MV-4-11 (cell line): ENCODE data around the gene CCDC57.

Source experiments
- DNase-seq: peaks from one replicate; lab custom pipeline; 2025; lab: John Stamatoyannopoulos, UW

CCDC57 gene

GRCh38 chr17:82080789-82081464, 131.7 kb downstream of the CCDC57 start:
- no peak for DNase-seq

- DNase-seq: no peak
Observed at GRCh38 chr17:82080048-82080788, 132.4 kb downstream of the CCDC57 start.

GRCh38 chr17:82079001-82079677, 133.5 kb downstream of the CCDC57 start:
- no peak for DNase-seq

- no peak for DNase-seq
Observed at GRCh38 chr17:82078433-82078832, 134.2 kb downstream of the CCDC57 start.

GRCh38 chr17:82077617-82078358, 134.9 kb downstream of the CCDC57 start:
- DNase-seq: no peak

GRCh38 chr17:82076785-82077591, 135.7 kb downstream of the CCDC57 start:
- DNase-seq: no peak

- no peak for DNase-seq
Observed at GRCh38 chr17:82076018-82076784, 136.4 kb downstream of the CCDC57 start.

- no peak for DNase-seq
Observed at GRCh38 chr17:82073446-82073845, 139.2 kb downstream of the CCDC57 start.

- DNase-seq: no peak
Observed at GRCh38 chr17:82072827-82073226, 139.8 kb downstream of the CCDC57 start.

GRCh38 chr17:82070611-82071010, 142.0 kb downstream of the CCDC57 start:
- no peak for DNase-seq

GRCh38 chr17:82065638-82066303, 146.9 kb downstream of the CCDC57 start, which contains the start of gene DUS1L:
Gene DUS1L (minus strand): TSS chr17:82065804. CDS start chr17:82065059, 745 bp downstream.
- peak; percentile 21 for DNase-seq

GRCh38 chr17:82065193-82065637, 147.4 kb downstream of the CCDC57 start:
- DNase-seq: no peak

GRCh38 chr17:82064433-82065192, 148.0 kb downstream of the CCDC57 start:
- DNase-seq: no peak

GRCh38 chr17:82063424-82064415, 148.9 kb downstream of the CCDC57 start:
- DNase-seq: no peak

GRCh38 chr17:82062984-82063368, 149.7 kb downstream of the CCDC57 start:
- no peak for DNase-seq

GRCh38 chr17:82062076-82062983, 150.3 kb downstream of the CCDC57 start:
- no peak for DNase-seq
